ENCODE data around the gene GPN1.
A peak's percentile ranks its signal among the peaks of the same experiment; 100 is the strongest.
"Not testable (repeated sequence)": the region's sequence is repeated elsewhere in the genome, so short reads cannot be mapped to it uniquely, and the experiment has no call there.

The GPN1 gene

GRCh38 chr2:27628767-27629709 is at the start of gene GPN1, which contains the start of gene CCDC121:
TSS of gene GPN1 (plus strand) at chr2:27629050. CDS start at chr2:27629059, 9 bp downstream.
TSS of gene CCDC121 (minus strand) at chr2:27629012. CDS start at chr2:27627799, 1,213 bp downstream.
- peak; percentile 91 to 95 for DNase-seq (ENCODE audit: low read depth in 2 of 2)

- no peak for DNase-seq (ENCODE audit: low read depth in 2 of 2)
Measured at GRCh38 chr2:27581417-27582128, 47.3 kb upstream of the GPN1 start.

GRCh38 chr2:27582129-27582694 is 46.6 kb upstream of the GPN1 start:
- no peak for DNase-seq (ENCODE audit: low read depth in 2 of 2)

DNA sequence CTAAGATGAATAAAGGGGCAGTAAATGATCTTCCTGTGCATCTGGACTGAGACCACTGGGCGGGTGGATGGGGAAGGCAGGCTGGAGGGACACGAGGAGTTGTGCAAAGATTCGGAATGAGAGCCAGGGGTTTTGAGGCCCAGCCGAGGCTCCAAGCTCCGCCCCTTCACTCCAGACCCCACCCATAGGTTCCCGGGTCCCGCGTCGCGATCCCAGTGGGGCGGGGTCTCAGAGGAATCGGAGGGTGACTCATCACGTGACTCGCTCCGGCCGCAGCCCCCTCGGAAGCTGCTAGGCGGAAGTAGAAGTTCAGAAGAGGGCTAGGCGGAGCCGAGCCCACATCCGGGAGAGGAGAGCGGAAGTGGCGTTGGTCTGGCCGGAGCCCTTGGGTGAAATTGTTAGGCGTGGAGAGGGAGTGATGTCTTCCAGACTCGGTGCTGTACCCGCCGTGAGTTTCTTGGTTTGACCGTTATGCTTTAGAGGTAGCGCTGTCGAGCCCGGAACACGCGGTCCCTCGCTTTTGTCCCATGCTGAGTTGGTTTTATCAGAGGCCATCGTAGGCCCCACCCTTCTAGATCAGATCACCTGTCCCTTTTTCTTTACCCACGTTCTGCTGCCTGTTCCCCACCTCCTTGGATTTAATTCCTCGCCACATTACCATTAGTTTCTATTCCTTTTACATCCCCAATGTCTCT is 46.0 kb upstream of the GPN1 start, which contains the start of gene ZNF512:
Gene ZNF512, plus strand, starts transcription at position 348 of the 695 bp plus-strand sequence. Its CDS starts 71 bp downstream, at position 419.
- DNase-seq (ENCODE audit: low read depth in 2 of 2), result peak; percentile 70 to 77

DNA sequence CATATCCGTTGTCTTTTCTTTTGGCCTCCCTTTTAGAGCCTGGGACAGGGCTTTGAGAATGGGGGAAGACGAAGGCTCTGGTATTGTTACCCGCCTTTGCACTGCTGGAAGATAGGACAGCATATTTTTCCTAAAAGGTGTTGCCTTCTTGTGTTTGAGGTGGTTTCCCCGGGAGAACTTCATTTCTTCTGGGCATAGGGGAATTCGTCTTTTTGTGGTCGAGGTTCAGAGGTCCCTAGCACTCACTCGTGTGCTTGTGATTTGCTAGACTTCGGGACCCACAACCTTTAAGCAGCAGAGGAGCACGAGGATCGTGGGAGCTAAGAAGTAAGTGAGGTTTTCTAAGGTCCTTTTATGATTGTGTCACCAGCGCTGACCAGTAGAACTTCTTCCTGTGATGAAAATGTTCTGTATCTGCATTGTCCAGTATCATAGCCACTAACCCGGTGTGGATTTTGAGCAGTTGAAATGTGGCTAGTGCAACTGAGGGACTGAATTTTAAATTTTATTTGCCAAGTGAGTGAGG is 45.4 kb upstream of the GPN1 start:
- DNase-seq (ENCODE audit: low read depth in 2 of 2), result no peak

- no peak for DNase-seq (ENCODE audit: low read depth in 2 of 2)
Measured at GRCh38 chr2:27584597-27584996, 44.3 kb upstream of the GPN1 start.

- no peak for DNase-seq (ENCODE audit: low read depth in 2 of 2)
Measured at GRCh38 chr2:27587025-27587424, 41.8 kb upstream of the GPN1 start.

DNA sequence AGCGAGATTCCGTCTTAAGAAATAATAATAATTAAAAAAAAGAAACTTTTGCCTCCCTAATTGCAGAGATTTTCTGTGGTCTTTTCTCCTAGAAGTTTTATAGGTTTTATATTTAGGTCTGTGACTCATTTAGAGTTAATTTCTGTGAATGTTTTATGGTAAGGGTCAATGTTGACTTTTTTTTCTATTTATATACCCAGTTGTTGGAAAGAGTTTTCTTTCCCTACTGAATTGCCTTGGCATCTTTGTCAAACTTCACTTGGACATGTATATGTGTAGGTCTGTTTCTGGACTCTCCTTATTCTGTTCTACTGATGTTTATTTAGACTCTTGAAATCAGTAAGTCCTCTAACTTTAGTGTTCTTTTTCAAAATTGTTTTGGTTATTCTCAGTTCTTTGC is 40.5 kb upstream of the GPN1 start:
- no peak for DNase-seq (ENCODE audit: low read depth in 2 of 2)

- no peak for DNase-seq (ENCODE audit: low read depth in 2 of 2)
Measured at GRCh38 chr2:27591745-27592144, 37.1 kb upstream of the GPN1 start.

DNA sequence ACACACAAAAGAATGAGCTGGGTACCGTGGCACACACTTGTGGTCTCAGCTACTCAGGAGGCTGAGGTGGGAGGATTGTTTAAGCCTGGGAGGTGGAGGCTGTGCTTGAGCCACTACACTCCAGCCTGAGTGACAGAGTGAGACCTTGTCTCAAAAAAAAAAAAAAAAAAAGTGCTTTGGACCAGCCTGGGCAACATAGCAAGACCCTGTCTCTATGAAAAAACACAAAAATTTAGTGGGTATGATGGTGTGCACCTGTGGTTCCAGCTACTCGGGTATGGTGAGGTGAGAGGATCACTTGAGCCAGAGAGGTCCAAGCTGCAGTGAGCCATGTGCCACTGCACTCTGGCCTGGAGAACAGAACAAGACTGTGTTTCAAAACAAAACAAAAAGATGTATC is 35.6 kb upstream of the GPN1 start:
- no peak for DNase-seq (ENCODE audit: low read depth in 2 of 2)

GRCh38 chr2:27594020-27594703 is 34.7 kb upstream of the GPN1 start:
- DNase-seq (ENCODE audit: low read depth in 2 of 2), result not testable (repeated sequence)

DNA sequence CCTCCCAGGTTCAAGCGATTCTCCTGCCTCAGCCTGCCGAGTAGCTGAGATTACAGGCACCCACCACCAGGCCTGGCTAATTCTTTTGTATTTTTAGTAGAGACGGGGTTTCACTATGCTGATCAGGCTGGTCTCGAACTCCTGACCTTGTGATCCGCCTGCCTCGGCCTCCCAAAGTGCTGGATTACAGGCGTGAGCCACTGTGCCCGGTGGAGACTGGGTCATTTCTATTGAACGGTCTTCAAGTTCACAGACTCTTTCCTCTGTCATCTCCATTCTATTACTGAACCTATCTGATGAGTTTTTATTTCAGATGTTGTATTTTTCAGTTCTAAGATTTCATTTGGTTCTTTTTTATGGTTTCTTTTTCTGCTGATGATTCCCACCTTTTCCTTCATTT is 33.4 kb upstream of the GPN1 start:
- not testable (repeated sequence) for DNase-seq (ENCODE audit: low read depth in 2 of 2)

DNA sequence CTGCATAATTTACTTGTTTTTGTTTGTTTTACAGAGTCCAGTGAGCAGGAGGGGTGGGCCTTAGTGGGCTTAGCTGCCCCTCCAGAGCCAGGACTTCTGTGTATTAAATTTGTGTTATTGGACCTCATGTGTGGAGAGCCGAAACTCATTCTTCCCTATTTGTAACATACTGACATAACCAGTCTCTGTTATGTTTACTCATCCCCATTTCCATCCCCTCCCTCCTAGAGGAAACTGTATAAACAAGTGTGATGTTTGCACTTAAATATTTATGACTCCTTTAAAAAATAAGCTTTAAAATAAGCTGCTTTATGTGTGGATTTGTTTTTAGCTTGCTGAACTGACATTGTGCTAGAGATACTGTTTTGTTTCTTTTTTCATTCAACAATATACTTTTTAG is 32.2 kb upstream of the GPN1 start:
- no peak for DNase-seq (ENCODE audit: low read depth in 2 of 2)

GRCh38 chr2:27606611-27607010 is 22.2 kb upstream of the GPN1 start:
- no peak for DNase-seq (ENCODE audit: low read depth in 2 of 2)

- no peak for DNase-seq (ENCODE audit: low read depth in 2 of 2)
Measured at GRCh38 chr2:27613985-27614384, 14.9 kb upstream of the GPN1 start.

GRCh38 chr2:27615316-27615715 is 13.5 kb upstream of the GPN1 start:
- no peak for DNase-seq (ENCODE audit: low read depth in 2 of 2)

- no peak for DNase-seq (ENCODE audit: low read depth in 2 of 2)
Measured at GRCh38 chr2:27621524-27621923, 7.3 kb upstream of the GPN1 start.

- DNase-seq (ENCODE audit: low read depth in 2 of 2), result no peak
Measured at GRCh38 chr2:27622921-27623384, 5.9 kb upstream of the GPN1 start.

DNA sequence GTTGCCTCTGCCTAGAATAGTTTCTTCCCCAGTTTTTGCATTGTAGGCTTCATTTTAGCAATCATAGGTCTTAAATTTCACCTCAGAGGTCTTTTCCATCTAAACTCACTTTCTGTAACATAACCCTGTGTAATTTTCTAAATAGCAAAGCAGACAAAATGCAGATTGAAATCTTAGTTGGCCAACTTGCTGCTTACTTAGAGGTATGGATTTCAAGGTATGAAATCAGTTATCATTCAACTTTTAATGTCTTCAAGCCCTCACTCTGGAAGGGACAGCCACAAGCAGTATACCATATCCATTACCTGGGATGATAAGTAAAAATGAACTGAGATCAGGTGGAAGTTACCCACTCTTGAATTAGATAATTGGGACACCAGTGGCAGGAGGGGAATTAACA is 3.9 kb upstream of the GPN1 start:
- no peak for DNase-seq (ENCODE audit: low read depth in 2 of 2)

GRCh38 chr2:27626323-27626722 is 2.5 kb upstream of the GPN1 start:
- not testable (repeated sequence) for DNase-seq (ENCODE audit: low read depth in 2 of 2)

- not testable (repeated sequence) for DNase-seq (ENCODE audit: low read depth in 2 of 2)
Measured at GRCh38 chr2:27626921-27627320, 1.9 kb upstream of the GPN1 start.

Data from stimulated activated CD4-positive, alpha-beta T cell treated with anti-CD3 and anti-CD28 coated beads, Interleukin-12 subunit alpha, Interleukin-12 subunit beta, amount 100 ng/mL, for 24 hours (primary cell).